Breast epithelium (tissue), 4 donors: ENCODE data around the gene CTSH. TPM values are rescaled to one million over a fixed set of nuclear protein-coding genes. Genes with fewer than 3 reads are reported as not detected.

Experiments
- DNase-seq, 2 donors: peaks; one replicate each; pipeline ENCODE4 v3.0.0-alpha.2; 2019; ENCODE audit warnings: low spot score in 2 of 2
- H3K27ac ChIP-seq, 2 donors: fragments of 200-600 bp; sonication (generic) in 1 of 2; one replicate each; pipeline ENCODE4 v1.5.1; 2016 to 2019; ENCODE audit warnings: mild to moderate bottlenecking in 1 of 2
- H3K27me3 ChIP-seq, 2 donors: fragments of 200-600 bp; sonication (generic) in 1 of 2; one replicate each; pipeline versions ENCODE4 v1.5.1 to v1.6.0; 2017 to 2019; ENCODE audit warnings: control low read depth in 1 of 2, mild to moderate bottlenecking in 1 of 2
- H3K36me3 ChIP-seq: fragments of 200-600 bp; one replicate; pipeline ENCODE4 v1.5.1; 2019
- H3K4me1 ChIP-seq, 2 donors: fragments of 200-600 bp; sonication (generic); one replicate each; pipeline ENCODE4 v1.5.1; 2016 to 2019; ENCODE audit warnings: control low read depth in 1 of 2
- H3K4me3 ChIP-seq, 3 donors: fragments of 200-600 bp; sonication (generic); 1 replicate in 2 of 3; 2 replicates in 1 of 3; pipeline ENCODE4 v1.5.1; 2016 to 2019; ENCODE audit warnings: mild to moderate bottlenecking in 3 of 3, moderate library complexity in 2 of 3
- H3K9me3 ChIP-seq, 2 donors: fragments of 200-600 bp; sonication (generic) in 1 of 2; one replicate each; pipeline ENCODE4 v1.5.1; 2016 to 2019; ENCODE audit warnings: control low read depth in 1 of 2
- CTCF ChIP-seq, 3 donors: fragments of 450-650 bp; IDR thresholded peaks; one replicate each; pipeline ENCODE4 v1.5.1; 2016 to 2017; ENCODE audit warnings: antibody characterized with exemption in 3 of 3, mild to moderate bottlenecking in 3 of 3, moderate library complexity in 3 of 3
- POLR2A ChIP-seq: fragments of 450-650 bp; IDR thresholded peaks from one replicate; pipeline ENCODE4 v1.6.1; 2016; ENCODE audit warnings: antibody characterized with exemption, mild to moderate bottlenecking, moderate library complexity
- POLR2AphosphoS5 ChIP-seq, 3 donors: sonication (generic); formaldehyde crosslinking; IDR thresholded peaks; one replicate each; pipeline ENCODE4 v1.6.1; 2017; ENCODE audit warnings: antibody characterized with exemption in 3 of 3
- intact Hi-C: fragments of 100-400 bp; cut with DNase I; formaldehyde crosslinking; loops from one replicate; pipeline ENCODE4 v1.15.1; 2023; ENCODE audit warnings: low total_unique reads
- total RNA-seq, 3 donors: library from RNA; depleted of rRNA; stranded (reverse); fragments of >200 nt; gene quantifications; one replicate each; pipeline ENCODE4 v1.1.0, GENCODE V29; 2016

Gene CTSH
- total RNA-seq, 3 donors from 2014 or later = 158 to 272 (median 163) TPM

GRCh38 chr15:78925956-78926743 is 18.7 kb downstream of the CTSH start:
- intact Hi-C loops = loop anchor here (10.0 kb wide), 1 partner anchor 1659 kb away; no protein-coding TSS in a partner anchor
- Histone ChIP-seq H3K9me3 (no peaks in the 10 kb centered on the region), H3K4me1 (peaks cover 0 to under 1% of the 10 kb centered on the region in 2 donors), H3K36me3 (no peaks in the 10 kb centered on the region), H3K27me3 (no peaks in the 10 kb centered on the region), H3K4me3 (no peak overlapping the region), H3K27ac (no peak overlapping the region)
- TF ChIP-seq POLR2A (no peak), POLR2AphosphoS5 (IDR thresholded peaks at IDR 0.05) (no peak), CTCF (IDR thresholded peaks at IDR 0.05) (no peak)
- DNase-seq = no peak

- Histone ChIP-seq H3K27ac (no peak overlapping the region), H3K4me1 (no peaks in the 10 kb centered on the region), H3K27me3 (no peaks in the 10 kb centered on the region), H3K9me3 (no peaks in the 10 kb centered on the region), H3K36me3 (no peaks in the 10 kb centered on the region), H3K4me3 (no peak overlapping the region)
- TF ChIP-seq CTCF (IDR thresholded peaks at IDR 0.05) (no peak), POLR2AphosphoS5 (IDR thresholded peaks at IDR 0.05) (no peak), POLR2A (no peak)
- DNase-seq = no peak
- intact Hi-C loops = loop anchor here (10.0 kb wide), 1 partner anchor 1660 kb away; no protein-coding TSS in a partner anchor
These were observed 19.7 kb downstream of the CTSH start for GRCh38 chr15:78925076-78925624.

- Histone ChIP-seq H3K4me3 (no peak overlapping the region), H3K36me3 (no peaks in the 10 kb centered on the region), H3K27ac (peak overlapping the region in 1 of 2 donors; percentile 25), H3K4me1 (no peaks in the 10 kb centered on the region), H3K9me3 (no peaks in the 10 kb centered on the region), H3K27me3 (no peaks in the 10 kb centered on the region)
- TF ChIP-seq CTCF (IDR thresholded peaks at IDR 0.05) = no peak
- TF ChIP-seq POLR2A = no peak
- no peak for TF ChIP-seq POLR2AphosphoS5 (IDR thresholded peaks at IDR 0.05)
- intact Hi-C loops = loop anchor here (10.0 kb wide), 1 partner anchor 1661 kb away; no protein-coding TSS in a partner anchor
- DNase-seq = no peak
These were observed 21.1 kb downstream of the CTSH start for GRCh38 chr15:78923480-78924360.

- intact Hi-C loops = loop anchor here (10.0 kb wide), 1 partner anchor 1662 kb away; no protein-coding TSS in a partner anchor
- Histone ChIP-seq H3K4me3 (no peak overlapping the region), H3K36me3 (no peaks in the 10 kb centered on the region), H3K9me3 (no peaks in the 10 kb centered on the region), H3K27me3 (no peaks in the 10 kb centered on the region), H3K4me1 (no peaks in the 10 kb centered on the region), H3K27ac (no peak overlapping the region)
- TF ChIP-seq POLR2AphosphoS5 (IDR thresholded peaks at IDR 0.05) = no peak
- no peak for TF ChIP-seq POLR2A
- TF ChIP-seq CTCF (IDR thresholded peaks at IDR 0.05) = no peak
- DNase-seq = no peak
These were observed 21.8 kb downstream of the CTSH start for GRCh38 chr15:78923015-78923414.
